Neutrophil (primary cell): ENCODE measurements around the gene RPTOR.

Experiments used
- H3K27ac ChIP-seq: fragments of 200-600 bp; sonication (generic); 2 replicates; pipeline ENCODE4 v1.5.1; 2016; ENCODE audit warnings: mild to moderate bottlenecking, moderate library complexity
- H3K27me3 ChIP-seq: fragments of 200-600 bp; sonication (generic); 2 replicates; pipeline ENCODE4 v1.6.0; 2016; ENCODE audit warnings: mild to moderate bottlenecking
- H3K36me3 ChIP-seq: fragments of 200-600 bp; sonication (generic); 2 replicates; pipeline ENCODE4 v1.5.1; 2017
- H3K4me1 ChIP-seq, 2 experiments: fragments of 200-600 bp in 1 of 2; sonication (generic) in 1 of 2; 1 replicate in 1 of 2; 2 replicates in 1 of 2; pipeline versions ENCODE4 v1.5.1 to v1.6.1; 2013 to 2016; ENCODE audit warnings: low read depth in 1 of 2, low read length in 1 of 2, mild to moderate bottlenecking in 1 of 2, moderate library complexity in 1 of 2; ENCODE audit not compliant: control insufficient read depth in 1 of 2, insufficient read depth in 1 of 2
- H3K4me3 ChIP-seq, 2 experiments: fragments of 200-600 bp in 1 of 2; sonication (generic) in 1 of 2; 1 replicate in 1 of 2; 2 replicates in 1 of 2; pipeline ENCODE4 v1.5.1; 2013 to 2016; ENCODE audit warnings: low read depth in 1 of 2, low read length in 1 of 2, mild to moderate bottlenecking in 1 of 2, moderate library complexity in 1 of 2
- H3K9me3 ChIP-seq: fragments of 200-600 bp; sonication (generic); 2 replicates; pipeline ENCODE4 v1.5.1; 2016
- TF ChIP-seq, protein P1 (sequence below): fragments of 200-600 bp; sonication (generic); IDR thresholded peaks from 2 replicates; pipeline ENCODE4 v1.5.1; 2016; ENCODE audit warnings: antibody characterized with exemption

Gene RPTOR

DNA sequence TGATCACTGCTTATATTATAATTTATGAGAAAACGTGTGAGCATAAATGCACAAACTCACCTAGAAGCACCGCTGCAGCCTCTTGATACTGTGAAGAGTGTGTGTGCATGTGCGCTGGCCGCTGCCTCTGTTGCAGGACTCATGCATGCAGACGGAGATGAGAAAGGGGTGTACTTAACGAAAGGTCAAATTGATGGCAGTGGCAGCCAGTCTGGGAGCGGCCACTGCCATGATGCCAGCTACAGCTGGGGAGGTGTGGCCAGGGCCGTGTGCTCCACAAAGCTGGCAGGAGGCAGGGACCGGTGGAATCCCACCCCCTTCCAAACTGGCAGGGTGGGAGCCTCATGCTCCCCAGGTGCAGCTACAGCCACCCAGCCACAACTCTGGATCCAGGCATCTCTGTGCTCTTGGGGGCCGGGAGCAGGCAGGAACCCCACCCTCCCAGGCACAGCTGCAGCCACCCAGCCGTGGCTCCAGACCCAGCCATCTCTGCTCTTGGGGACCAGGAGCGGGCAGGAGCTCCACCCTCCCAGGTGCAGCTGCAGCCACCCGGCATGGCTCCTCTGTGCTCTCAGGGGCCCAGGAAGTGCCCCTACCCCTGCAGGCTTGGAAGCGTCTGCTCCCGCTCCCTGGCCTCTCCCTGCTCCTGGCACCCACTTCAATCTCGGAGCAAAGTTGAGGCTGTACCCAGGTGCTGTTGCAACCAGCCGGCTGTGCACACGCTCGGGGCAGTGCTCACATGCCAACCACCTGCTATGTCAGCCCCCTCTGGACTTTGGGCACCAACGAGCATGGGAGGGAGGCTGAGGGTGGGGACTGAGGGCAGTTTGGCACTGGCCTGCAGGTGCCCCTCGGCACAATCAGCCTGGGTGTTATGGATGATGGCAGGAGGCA, 369.5 kb downstream of the RPTOR start:
- TF ChIP-seq, protein P1, sequence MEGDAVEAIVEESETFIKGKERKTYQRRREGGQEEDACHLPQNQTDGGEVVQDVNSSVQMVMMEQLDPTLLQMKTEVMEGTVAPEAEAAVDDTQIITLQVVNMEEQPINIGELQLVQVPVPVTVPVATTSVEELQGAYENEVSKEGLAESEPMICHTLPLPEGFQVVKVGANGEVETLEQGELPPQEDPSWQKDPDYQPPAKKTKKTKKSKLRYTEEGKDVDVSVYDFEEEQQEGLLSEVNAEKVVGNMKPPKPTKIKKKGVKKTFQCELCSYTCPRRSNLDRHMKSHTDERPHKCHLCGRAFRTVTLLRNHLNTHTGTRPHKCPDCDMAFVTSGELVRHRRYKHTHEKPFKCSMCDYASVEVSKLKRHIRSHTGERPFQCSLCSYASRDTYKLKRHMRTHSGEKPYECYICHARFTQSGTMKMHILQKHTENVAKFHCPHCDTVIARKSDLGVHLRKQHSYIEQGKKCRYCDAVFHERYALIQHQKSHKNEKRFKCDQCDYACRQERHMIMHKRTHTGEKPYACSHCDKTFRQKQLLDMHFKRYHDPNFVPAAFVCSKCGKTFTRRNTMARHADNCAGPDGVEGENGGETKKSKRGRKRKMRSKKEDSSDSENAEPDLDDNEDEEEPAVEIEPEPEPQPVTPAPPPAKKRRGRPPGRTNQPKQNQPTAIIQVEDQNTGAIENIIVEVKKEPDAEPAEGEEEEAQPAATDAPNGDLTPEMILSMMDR = no peak
- Histone ChIP-seq H3K36me3 (peaks cover 12% of the 10 kb centered on the region), H3K9me3 (no peaks in the 10 kb centered on the region), H3K27me3 (no peaks in the 10 kb centered on the region), H3K4me3 (no peak overlapping the region), H3K4me1 (no peaks in the 10 kb centered on the region), H3K27ac (no peak overlapping the region)

DNA sequence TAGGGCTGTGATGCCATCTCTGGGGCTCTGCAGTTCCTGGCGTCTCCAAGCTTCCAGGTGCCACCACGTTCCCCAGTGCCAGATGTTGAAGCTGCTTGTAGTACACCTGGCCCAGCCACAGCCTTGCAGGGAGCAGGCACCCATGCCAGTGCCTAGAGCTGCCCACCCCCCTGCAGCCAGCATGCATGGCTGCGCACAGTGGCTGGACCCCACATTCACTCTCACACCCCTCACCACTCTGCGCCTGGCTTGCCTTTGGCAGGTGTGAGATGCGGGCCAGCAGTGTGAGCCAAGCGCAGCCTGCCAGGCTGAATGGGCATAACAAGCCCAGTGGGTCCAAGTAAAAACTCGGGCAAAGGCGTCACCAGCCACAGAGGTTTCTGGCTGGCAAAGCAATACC, 371.6 kb downstream of the RPTOR start:
- Histone ChIP-seq H3K4me3 (no peak overlapping the region), H3K27ac (no peak overlapping the region), H3K9me3 (no peaks in the 10 kb centered on the region), H3K27me3 (no peaks in the 10 kb centered on the region), H3K4me1 (no peaks in the 10 kb centered on the region), H3K36me3 (peaks cover 12% of the 10 kb centered on the region)
- TF ChIP-seq, protein P1 = no peak

DNA sequence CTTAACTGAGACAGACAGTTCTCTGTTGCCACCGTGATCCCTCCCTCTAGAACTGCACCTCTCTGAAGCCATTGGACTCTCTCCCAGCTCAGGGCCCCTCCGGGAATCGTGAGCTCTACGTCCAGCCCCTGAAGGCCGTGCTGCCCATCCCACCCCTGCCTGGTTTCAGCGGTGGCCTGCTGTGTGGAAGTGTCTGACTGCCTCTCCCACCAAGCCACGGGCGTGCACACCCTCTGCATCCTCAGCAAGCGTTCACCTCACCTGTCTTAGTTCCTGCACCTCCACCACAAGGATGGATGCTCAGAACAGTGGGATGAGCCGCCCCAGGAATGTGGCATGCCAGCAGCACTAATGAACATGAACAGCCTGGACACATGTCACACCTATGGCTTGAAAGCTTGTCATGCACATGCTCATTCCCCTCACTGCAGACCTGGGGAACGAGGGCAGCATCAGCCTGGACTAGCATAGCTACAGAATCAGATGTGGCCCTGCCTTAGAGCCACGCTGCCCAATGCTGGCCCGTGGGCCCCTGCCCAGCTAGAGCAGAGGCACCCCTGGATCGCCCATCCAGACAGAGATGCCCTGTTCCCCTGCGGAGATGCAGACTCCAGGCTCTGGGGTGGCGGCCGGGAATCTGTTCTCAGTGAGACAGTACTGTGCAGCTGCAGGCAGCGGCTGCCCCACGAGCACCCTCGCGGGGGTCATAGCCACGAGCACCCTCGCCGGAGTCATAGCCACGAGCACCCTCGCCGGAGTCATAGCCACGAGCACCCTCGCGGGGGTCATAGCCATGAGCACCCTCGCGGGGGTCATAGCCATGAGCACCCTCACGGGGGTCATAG, 373.3 kb downstream of the RPTOR start:
- Histone ChIP-seq H3K27me3 (no peaks in the 10 kb centered on the region), H3K4me1 (no peaks in the 10 kb centered on the region), H3K4me3 (no peak overlapping the region), H3K27ac (no peak overlapping the region), H3K36me3 (peaks cover 9% of the 10 kb centered on the region), H3K9me3 (no peaks in the 10 kb centered on the region)
- TF ChIP-seq, protein P1 = no peak

DNA sequence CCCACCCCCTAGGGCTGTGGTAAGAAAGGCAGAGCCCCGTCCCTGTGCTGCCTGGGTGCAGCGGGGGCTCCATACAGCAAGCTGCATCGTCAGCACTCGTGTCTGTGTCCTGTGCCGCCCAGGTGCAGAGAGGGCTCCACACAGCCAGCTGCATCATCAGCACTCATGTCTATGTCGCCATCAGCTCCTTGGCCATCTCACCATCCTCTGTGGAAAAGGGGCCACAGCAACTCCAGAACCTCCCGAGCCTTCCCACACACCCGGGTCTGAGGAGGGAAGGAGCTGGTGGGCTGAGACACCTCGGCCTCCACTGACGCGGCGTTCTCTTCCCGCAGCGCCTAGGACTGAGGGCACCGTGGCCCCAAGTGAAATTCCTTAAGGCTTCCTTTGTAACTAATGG, 374.1 kb downstream of the RPTOR start:
- TF ChIP-seq, protein P1 = no peak
- no peak overlapping the region for H3K27ac ChIP-seq
- no peak overlapping the region for H3K4me3 ChIP-seq
- H3K9me3 ChIP-seq = no peaks in the 10 kb centered on the region
- H3K36me3 ChIP-seq = peaks cover 17% of the 10 kb centered on the region
- no peaks in the 10 kb centered on the region for H3K4me1 ChIP-seq
- no peaks in the 10 kb centered on the region for H3K27me3 ChIP-seq

DNA sequence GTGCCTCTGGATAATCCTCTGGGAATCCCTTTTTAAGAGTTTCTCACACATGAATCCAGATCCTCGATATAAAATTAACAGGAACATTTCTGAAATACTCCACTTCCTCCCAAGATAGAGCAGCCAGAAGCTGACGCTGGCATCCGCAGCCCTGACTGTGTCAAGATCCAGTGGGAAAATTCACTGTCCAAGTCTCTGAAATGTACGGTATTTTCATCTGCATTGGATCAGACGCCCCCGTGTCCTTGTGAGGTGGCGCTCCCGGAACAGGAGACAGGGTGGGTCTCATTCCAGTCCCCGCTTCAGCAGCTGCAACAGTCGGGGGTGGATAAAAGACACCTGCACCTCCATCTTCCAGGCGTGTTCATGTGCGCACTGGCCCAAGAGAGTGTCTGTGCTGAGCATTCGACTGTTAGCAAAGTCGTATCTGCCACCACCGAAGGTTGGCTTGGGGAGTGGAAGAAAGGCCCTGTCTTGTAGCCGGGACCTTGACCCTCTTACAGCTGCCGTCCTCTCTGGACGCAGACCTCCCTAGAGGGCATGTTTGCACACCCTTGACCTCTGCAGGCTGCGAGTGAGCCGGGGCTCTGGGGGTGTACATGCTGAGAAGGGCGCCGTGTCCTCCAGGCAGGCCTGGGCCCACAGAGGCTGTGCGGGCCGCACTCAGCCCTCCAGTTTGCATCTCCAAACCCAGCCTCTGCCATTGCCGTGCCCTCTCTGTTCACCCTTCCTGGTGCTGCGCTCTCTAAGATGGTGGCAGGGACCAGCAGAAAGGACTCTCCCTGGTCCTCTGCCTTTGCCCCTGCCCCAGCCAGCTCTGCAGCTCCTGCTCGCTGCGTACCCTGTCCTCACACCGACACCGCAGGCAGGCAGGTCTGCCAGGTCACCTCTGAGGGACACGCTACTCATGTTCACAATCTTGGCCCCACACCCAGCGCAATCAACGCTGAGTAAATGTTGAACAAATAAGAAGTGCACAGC, 375.0 kb downstream of the RPTOR start:
- H3K9me3 ChIP-seq = no peaks in the 10 kb centered on the region
- peaks cover 26% of the 10 kb centered on the region for H3K36me3 ChIP-seq
- TF ChIP-seq, protein P1 = no peak
- no peak overlapping the region for H3K27ac ChIP-seq
- no peaks in the 10 kb centered on the region for H3K27me3 ChIP-seq
- H3K4me3 ChIP-seq = no peak overlapping the region
- no peaks in the 10 kb centered on the region for H3K4me1 ChIP-seq
